Activated naive CD8-positive, alpha-beta T cell treated with anti-CD3 and anti-CD28 coated beads for 36 hours (primary cell): Measurements from ENCODE around the gene ADAP1. TPM values are rescaled to one million over a fixed set of nuclear protein-coding genes. Genes with fewer than 3 reads are reported as not detected.

Source experiments
- DNase-seq: peaks from one replicate; pipeline ENCODE4 v3.0.0; 2021
- H3K27ac Mint-ChIP-seq: one replicate; pipeline ENCODE4 v1.8.0; 2022; ENCODE audit warnings: mild to moderate bottlenecking, moderate library complexity, mixed read lengths
- H3K27me3 Mint-ChIP-seq: one replicate; pipeline ENCODE4 v1.8.0; 2022; ENCODE audit warnings: mild to moderate bottlenecking, mixed read lengths
- H3K36me3 Mint-ChIP-seq: one replicate; pipeline ENCODE4 v1.8.0; 2021; ENCODE audit warnings: mild to moderate bottlenecking, mixed read lengths
- H3K4me1 Mint-ChIP-seq: one replicate; pipeline ENCODE4 v1.8.0; 2021; ENCODE audit warnings: mixed read lengths
- H3K4me3 Mint-ChIP-seq: one replicate; pipeline ENCODE4 v1.8.0; 2022; ENCODE audit warnings: mild to moderate bottlenecking, moderate library complexity, mixed read lengths
- H3K9me3 Mint-ChIP-seq: one replicate; pipeline ENCODE4 v1.8.0; 2022; ENCODE audit warnings: mixed read lengths
- total RNA-seq, 2 experiments: library from RNA; stranded (reverse); gene quantifications; one replicate each; pipeline ENCODE4 v1.2.3, GENCODE V29; 2021

Gene ADAP1
- total RNA-seq, 2 experiments from 2014 or later = 49.9 to 56.7 TPM

DNA sequence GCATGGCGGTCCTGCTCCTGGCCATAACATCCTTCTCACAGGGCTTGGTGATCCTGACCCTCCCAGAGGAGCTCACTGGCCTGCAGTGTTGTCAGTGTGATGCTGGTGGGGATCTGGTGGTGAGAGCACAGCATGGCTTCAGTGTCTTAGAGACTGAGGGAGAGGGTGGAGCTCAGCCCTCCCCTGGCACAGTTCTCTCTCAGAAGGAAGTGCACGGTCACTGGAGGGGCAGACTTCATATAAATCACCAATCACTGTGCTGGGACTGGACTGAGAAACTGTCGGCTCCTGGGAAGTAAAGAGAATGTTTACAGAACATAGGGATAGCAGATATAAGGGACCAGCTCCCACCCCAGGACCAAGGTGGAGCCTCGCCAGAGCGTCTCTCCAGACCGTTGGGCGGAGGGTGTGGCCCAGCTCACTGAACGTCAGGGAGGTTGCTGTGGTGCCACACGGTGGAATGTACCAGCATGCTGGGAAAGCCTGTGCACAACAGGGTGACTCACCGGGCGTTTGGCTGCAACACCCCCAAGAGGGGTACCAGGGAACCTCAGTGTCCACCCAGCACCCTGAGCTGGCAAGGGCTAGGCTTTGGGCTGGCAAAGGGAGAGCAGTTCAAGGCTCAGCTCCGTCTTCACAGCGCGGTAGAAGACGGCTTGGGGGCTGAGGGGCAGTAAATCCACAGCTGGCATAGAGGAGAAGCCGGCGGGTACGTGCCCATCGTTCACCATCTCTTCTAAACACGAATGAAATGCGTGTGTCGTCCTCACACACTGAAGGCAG lies 86.9 kb downstream of the ADAP1 start:
- no peaks in the 10 kb centered on the region for H3K27me3 Mint-ChIP-seq
- no peak for DNase-seq
- H3K36me3 Mint-ChIP-seq = peaks cover 28% of the 10 kb centered on the region
- peaks cover 6% of the 10 kb centered on the region for H3K4me1 Mint-ChIP-seq
- H3K9me3 Mint-ChIP-seq = no peaks in the 10 kb centered on the region
- no peak overlapping the region for H3K4me3 Mint-ChIP-seq
- H3K27ac Mint-ChIP-seq = no peak overlapping the region

DNA sequence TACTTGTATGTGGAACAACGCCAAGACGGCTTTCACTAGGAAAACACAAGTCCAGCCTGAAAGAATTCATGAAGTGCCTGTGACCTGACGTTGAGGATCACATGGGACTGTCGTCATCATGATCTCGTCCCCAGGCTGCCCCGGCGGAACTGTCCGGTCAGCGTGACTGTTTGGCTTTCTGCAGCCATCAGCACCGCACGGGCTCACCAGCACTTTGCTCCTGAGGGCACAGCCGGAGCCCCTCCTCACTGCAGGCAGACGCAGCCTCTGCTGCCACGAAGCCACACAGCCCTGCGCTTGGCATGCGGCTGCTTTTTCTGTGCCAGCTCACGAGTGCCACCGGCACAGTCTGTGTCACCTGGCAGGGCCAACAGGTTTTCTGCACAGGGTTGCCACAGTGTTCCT lies 87.5 kb downstream of the ADAP1 start:
- H3K27ac Mint-ChIP-seq = no peak overlapping the region
- no peak overlapping the region for H3K4me3 Mint-ChIP-seq
- no peaks in the 10 kb centered on the region for H3K27me3 Mint-ChIP-seq
- peaks cover 6% of the 10 kb centered on the region for H3K4me1 Mint-ChIP-seq
- H3K9me3 Mint-ChIP-seq = no peaks in the 10 kb centered on the region
- DNase-seq = no peak
- peaks cover 24% of the 10 kb centered on the region for H3K36me3 Mint-ChIP-seq

DNA sequence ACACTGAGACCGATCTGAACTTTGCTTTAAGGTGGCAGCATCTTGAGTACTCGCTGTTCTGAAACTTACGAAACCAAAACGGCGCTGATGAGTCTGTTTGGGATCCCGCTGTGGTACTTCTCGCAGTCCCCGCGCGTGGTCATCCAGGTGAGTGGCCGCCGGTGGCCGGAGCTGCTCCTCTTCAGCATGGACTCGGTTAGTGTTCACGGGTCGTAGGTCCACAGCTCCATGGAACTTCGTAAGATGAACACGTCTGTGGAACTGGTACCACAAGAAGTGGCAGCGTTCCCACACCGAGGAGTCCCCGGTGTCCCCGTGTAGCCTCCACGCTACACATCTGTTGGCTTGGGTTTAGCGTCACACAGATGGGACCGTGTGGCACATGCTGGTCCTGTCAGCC lies 88.6 kb downstream of the ADAP1 start:
- DNase-seq = no peak
- Mint-ChIP-seq H3K4me1 (peaks cover 6% of the 10 kb centered on the region), H3K36me3 (peaks cover 24% of the 10 kb centered on the region), H3K27me3 (no peaks in the 10 kb centered on the region), H3K9me3 (no peaks in the 10 kb centered on the region), H3K4me3 (no peak overlapping the region), H3K27ac (no peak overlapping the region)

DNA sequence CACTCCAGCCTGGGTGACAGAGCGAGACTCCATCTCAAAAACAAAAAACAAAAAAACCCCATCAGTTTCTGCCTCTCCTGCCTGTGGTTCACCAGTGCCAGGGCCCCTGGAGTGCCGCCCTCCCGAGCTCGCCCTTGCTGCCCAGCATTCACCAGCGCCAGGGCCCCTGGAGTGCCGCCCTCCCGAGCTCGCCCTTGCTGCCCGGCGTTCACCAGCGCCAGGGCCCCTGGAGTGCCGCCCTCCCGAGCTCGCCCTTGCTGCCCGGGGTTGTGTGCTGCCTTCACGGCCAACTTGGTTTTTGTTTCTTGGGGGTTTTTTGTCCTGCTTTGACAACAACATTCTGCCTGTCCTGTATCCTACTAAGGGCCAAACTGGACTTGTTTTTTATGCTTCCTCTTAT lies 91.4 kb downstream of the ADAP1 start:
- H3K4me3 Mint-ChIP-seq = no peak overlapping the region
- no peak for DNase-seq
- H3K4me1 Mint-ChIP-seq = no peaks in the 10 kb centered on the region
- H3K9me3 Mint-ChIP-seq = no peaks in the 10 kb centered on the region
- H3K27me3 Mint-ChIP-seq = no peaks in the 10 kb centered on the region
- peaks cover 19% of the 10 kb centered on the region for H3K36me3 Mint-ChIP-seq
- H3K27ac Mint-ChIP-seq = no peak overlapping the region

DNA sequence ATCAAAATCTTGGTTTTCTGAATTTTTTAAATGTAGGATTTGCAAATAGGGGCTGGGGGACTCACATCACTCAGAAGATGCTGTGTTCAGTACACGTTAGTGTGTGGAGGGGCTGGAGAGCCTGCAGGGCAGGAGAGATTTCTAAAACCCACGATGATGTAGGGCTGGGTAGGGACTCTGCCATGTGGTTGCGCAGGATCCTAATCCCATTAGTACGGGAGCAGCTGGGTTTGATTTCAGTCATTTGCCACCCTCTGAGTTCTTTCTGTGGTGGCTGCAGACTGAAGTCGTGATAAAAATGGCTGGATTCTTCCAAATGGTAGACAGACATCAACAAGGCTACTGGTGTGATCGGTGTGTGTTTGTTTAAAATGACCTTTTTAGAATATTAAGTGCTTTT lies 92.3 kb downstream of the ADAP1 start:
- Mint-ChIP-seq H3K4me1 (no peaks in the 10 kb centered on the region), H3K27me3 (no peaks in the 10 kb centered on the region), H3K36me3 (peaks cover 19% of the 10 kb centered on the region), H3K4me3 (no peak overlapping the region), H3K9me3 (no peaks in the 10 kb centered on the region), H3K27ac (no peak overlapping the region)
- no peak for DNase-seq

DNA sequence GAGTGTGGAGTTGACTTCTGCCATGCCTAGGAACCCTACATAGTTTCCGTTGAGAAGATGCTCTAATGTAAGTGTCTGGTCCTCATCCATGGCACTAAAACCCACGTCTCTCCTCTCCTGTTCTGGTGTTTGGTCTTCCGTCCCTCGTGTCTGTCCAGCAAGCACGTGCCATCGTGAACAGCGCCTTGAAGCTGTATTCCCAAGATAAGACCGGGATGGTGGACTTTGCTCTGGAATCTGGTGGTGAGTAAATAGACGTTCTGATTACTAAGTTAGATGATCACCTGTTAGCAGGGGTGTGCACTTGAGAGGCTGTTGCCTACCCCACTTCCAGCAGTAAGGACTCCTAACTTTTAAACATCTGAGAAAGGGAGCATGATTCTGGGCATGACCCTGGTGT lies 93.3 kb downstream of the ADAP1 start:
- Mint-ChIP-seq H3K36me3 (peaks cover 16% of the 10 kb centered on the region), H3K27me3 (no peaks in the 10 kb centered on the region), H3K9me3 (no peaks in the 10 kb centered on the region), H3K4me1 (no peaks in the 10 kb centered on the region), H3K4me3 (no peak overlapping the region), H3K27ac (no peak overlapping the region)
- no peak for DNase-seq

DNA sequence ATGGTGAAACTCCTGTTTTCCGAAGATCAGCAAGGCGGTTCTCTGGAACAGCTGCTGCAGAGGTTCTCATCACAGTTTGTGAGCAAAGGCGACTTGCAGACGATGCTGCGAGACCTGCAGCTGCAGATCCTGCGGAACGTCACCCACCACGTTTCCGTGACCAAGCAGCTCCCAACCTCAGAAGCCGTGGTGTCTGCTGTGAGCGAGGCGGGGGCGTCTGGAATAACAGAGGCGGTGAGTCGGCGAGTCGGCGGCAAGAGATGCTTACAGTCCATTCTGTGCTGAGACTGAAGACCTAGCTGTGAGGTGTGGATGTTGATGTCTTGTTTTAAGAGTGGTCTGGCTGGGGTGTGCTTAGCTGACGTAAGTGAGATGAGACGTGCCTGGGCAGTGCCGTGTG lies 94.3 kb downstream of the ADAP1 start:
- Mint-ChIP-seq H3K4me3 (no peak overlapping the region), H3K36me3 (peaks cover 16% of the 10 kb centered on the region)
- no peak for DNase-seq

DNA sequence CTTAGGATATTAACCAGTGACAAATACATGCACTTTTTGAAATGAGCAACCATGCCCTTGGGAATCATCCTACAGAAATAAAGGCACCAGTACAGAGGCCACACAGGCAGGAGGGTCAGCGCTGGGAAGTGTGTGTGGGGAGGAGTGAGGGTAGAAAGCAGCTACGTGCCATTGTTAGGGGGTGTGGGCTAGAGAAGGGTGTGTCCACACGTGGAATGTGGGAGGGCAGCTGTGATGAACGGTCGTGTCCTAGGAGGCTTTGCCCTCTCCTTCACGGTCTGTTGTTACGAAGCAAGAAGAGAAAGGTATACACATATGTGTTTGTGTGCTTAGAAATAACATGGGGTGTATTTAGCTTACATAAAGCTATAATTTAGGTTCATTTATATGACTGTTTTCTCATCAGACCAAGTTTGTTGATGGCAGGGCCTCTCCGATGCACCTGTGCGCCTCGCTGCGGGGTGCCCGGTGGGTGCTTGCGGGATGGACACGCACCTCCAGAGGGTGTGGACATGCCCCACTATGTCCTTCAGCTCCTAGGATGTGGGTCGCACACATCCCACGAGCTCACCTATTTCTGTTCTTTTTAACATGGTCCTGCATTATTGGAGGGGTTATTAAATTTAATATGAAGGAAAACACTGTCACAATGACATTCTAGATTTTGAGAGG lies 95.0 kb downstream of the ADAP1 start:
- Mint-ChIP-seq H3K4me3 (no peak overlapping the region), H3K9me3 (no peaks in the 10 kb centered on the region), H3K36me3 (peaks cover 12% of the 10 kb centered on the region), H3K27ac (no peak overlapping the region), H3K4me1 (no peaks in the 10 kb centered on the region), H3K27me3 (no peaks in the 10 kb centered on the region)
- DNase-seq = no peak

More for the DNA sequence above, 94.3 kb downstream of the ADAP1 start:
- Mint-ChIP-seq H3K4me1 (no peaks in the 10 kb centered on the region), H3K9me3 (no peaks in the 10 kb centered on the region), H3K27ac (no peak overlapping the region), H3K27me3 (no peaks in the 10 kb centered on the region)

DNA sequence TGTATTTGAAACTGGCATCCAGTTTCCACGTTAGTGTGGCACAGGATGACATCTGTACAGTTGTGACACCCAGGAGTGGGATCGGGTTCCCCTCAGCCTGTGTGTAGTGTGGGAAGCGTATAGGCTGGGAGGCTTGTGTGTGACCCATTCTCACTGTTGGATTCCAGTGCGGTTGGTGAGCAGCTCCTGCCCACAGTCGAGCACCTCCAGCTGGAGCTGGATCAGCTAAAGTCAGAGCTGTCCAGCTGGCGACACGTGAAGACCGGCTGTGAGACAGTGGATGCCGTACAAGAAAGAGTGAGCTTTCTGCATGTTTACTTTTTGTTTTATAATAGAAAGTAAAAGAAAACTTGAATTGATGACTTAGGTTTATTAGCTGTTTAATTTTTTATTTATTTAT lies 96.8 kb downstream of the ADAP1 start:
- Mint-ChIP-seq H3K27me3 (no peaks in the 10 kb centered on the region), H3K27ac (no peak overlapping the region), H3K4me3 (no peak overlapping the region), H3K9me3 (no peaks in the 10 kb centered on the region), H3K4me1 (no peaks in the 10 kb centered on the region), H3K36me3 (peaks cover 11% of the 10 kb centered on the region)
- no peak for DNase-seq

DNA sequence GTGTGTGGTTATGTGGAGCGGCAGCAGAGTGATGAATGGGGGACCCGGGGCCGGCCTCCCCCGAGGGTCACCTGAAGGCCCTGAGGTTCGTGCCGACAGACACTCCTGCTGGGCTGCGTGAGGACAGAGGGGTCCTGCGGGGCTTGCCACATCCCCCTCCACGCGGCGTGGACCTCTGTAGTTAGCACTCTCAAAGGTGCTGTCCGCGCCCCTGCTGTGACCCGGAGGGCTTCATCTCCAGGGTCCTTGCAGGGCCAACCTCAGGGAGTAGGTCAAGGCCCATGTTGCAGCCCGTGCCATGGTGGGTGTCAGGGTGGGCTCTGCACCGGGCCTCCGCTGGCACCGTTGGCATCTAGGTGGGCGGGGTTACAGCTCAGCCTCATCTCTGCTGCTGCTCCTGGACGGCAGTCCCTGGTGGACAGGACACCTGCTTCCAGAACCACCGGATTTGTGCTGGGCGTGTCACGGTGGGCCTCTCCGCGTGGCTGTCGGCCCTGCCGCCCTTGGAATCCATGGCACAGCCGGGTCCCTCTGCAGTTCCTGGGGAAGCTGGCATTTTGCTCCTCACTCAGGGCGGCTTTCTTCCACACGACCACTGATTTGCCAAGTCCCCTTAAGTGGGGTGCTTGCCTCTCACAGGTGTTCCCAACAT lies 97.9 kb downstream of the ADAP1 start:
- peaks cover 11% of the 10 kb centered on the region for H3K36me3 Mint-ChIP-seq
- H3K27me3 Mint-ChIP-seq = no peaks in the 10 kb centered on the region
- H3K4me3 Mint-ChIP-seq = no peak overlapping the region
- no peak for DNase-seq
- H3K4me1 Mint-ChIP-seq = no peaks in the 10 kb centered on the region
- H3K27ac Mint-ChIP-seq = no peak overlapping the region
- no peaks in the 10 kb centered on the region for H3K9me3 Mint-ChIP-seq

DNA sequence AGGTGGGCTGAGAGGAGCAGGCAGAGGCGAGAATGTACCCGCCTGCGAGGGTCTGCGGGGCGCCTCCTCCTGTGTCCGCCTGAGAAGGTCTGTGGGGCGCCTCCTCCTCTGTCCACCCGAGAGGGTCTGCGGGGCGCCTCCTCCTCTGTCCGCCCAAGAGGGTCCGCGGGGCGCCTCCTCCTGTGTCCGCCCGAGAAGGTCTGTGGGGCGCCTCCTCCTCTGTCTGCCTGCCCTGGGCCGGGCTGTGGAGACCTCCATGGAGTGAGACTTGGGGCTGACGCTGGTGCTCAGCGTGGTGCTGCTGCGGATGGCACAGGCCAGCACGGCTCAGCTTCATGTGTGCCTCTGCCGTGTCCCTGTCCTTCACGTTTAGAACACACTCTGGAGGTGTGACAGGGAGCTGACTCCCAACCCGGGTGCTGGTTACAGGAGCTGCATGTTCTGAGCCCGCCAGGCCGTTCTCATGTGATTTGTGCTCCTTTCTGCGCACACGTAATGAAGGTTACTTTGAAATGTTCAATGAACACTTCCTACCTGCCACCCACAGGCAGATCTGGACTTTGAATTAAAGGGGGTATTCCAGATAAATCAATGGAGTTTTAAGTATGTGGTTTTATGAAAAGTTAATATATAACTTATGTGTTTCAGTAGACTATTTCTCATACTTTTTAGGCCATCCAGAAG lies 98.7 kb downstream of the ADAP1 start:
- H3K9me3 Mint-ChIP-seq = no peaks in the 10 kb centered on the region
- H3K27ac Mint-ChIP-seq = no peak overlapping the region
- no peaks in the 10 kb centered on the region for H3K27me3 Mint-ChIP-seq
- DNase-seq = no peak
- H3K36me3 Mint-ChIP-seq = peaks cover 11% of the 10 kb centered on the region
- H3K4me1 Mint-ChIP-seq = no peaks in the 10 kb centered on the region
- no peak overlapping the region for H3K4me3 Mint-ChIP-seq

DNA sequence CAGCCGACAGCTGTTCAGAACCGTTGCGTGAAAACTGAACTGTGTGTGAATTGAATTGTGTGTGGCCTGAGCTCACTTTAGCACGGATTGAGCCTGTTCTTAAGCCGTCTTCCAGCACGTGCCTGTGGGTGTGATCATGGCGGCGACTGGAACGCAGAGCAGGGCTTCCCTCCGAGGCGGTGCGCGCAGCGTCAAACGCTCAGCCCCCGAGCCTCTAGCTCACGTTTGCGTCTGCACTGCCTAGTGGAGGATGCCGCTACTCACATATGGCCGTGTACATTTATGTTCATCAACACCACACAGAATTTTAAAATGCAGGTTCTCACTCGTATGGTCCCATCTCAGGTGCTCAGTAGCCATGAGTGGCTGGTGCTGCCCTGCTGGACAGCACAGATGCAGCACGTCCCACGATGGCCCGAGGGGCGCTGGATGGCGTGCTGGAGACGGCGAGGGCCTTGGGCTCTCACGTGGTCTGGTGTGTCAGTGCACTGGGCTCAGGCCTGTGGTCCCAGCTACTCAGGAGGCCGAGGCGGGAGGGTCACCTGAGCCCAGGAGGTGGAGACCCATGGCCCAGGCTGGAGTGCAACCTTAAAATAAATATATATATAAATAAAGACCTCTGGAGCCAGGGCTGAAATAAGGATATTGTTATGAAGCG lies 100.2 kb downstream of the ADAP1 start:
- no peak overlapping the region for H3K27ac Mint-ChIP-seq
- no peaks in the 10 kb centered on the region for H3K9me3 Mint-ChIP-seq
- no peak overlapping the region for H3K4me3 Mint-ChIP-seq
- peaks cover 9% of the 10 kb centered on the region for H3K36me3 Mint-ChIP-seq
- H3K4me1 Mint-ChIP-seq = no peaks in the 10 kb centered on the region
- no peaks in the 10 kb centered on the region for H3K27me3 Mint-ChIP-seq
- no peak for DNase-seq

DNA sequence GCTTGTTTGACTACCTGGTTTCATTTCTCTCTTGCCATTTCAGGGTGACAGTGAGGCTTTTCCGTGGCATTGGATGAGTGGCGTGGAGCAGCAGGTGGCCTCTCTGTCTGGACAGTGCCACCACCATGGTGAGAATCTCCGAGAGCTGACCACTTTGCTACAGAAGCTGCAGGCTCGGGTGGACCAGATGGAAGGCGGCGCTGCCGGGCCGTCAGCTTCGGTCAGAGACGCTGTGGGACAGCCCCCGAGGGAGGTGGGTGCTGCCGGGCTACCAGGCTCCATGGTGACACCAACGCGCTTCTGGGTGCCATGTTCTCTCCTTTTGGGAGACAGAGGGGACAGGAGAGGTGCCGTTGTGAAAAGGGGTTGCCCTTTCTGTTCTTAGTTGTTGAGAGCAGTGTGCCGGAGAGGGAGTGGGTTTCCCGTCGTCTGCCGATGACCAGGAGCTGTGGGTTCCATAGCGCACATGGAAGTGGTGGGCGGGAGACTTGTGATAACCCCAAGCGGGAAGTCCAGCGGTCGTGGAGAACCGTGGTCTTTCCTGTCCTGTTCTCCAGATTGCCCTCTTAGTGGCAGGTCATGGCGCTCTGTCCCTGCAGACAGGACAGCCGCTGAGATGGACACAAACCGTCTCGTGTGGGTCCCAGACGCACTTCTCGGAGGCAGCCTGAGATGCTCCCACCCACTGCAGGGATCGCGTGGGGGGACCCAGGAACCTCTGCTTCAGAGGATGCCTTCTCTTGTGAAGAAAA lies 100.9 kb downstream of the ADAP1 start:
- H3K27me3 Mint-ChIP-seq = no peaks in the 10 kb centered on the region
- H3K4me3 Mint-ChIP-seq = no peak overlapping the region
- no peaks in the 10 kb centered on the region for H3K9me3 Mint-ChIP-seq
- DNase-seq = no peak
- H3K4me1 Mint-ChIP-seq = no peaks in the 10 kb centered on the region
- H3K36me3 Mint-ChIP-seq = peaks cover 10% of the 10 kb centered on the region
- H3K27ac Mint-ChIP-seq = no peak overlapping the region

DNA sequence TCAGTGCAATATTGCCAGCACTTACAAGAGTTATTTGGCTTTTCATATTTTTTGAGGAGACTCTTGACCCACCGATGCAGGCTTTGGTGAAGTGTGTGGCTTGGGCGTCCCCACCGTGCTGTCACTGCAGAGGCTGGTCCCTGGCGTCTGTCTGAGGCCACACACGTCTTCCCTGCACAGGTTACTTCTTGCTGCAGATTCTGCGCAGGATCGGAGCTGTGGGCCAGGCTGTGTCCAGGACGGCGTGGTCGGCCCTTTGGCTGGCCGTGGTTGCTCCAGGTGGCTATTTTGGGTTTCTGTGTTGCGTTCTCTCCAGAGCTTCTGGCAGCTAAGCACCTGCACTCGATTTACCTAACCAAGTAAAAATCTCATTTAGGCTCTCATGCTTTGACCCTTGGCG lies 103.3 kb downstream of the ADAP1 start:
- Mint-ChIP-seq H3K4me3 (no peak overlapping the region), H3K36me3 (peaks cover 14% of the 10 kb centered on the region), H3K4me1 (no peaks in the 10 kb centered on the region), H3K27me3 (no peaks in the 10 kb centered on the region), H3K27ac (no peak overlapping the region), H3K9me3 (no peaks in the 10 kb centered on the region)
- no peak for DNase-seq
